Right lobe of liver (tissue), 6 donors: ENCODE results near the gene PLCB1. TPM values are rescaled to one million over a fixed set of nuclear protein-coding genes. Genes with fewer than 3 reads are reported as not detected.

ENCODE experiments used
- ATAC-seq, 4 donors: fragments of 200-7000 bp; cut with Tn5 transposase; one replicate each; pipeline ENCODE4 v1.9.1; 2020; ENCODE audit warnings: mild to moderate bottlenecking in 4 of 4, moderate library complexity in 4 of 4
- DNase-seq, 3 donors: peaks; one replicate each; pipeline ENCODE4 v3.0.0-alpha.2; 2020
- H3K27ac ChIP-seq, 3 donors: fragments of 200-600 bp; one replicate each; pipeline ENCODE4 v1.8.0; 2022
- H3K27me3 ChIP-seq, 2 donors: fragments of 200-600 bp; one replicate each; pipeline ENCODE4 v1.8.0; 2022
- H3K36me3 ChIP-seq, 4 donors: fragments of 200-600 bp; sonication (generic) in 1 of 4; one replicate each; pipeline versions ENCODE4 v1.5.1 to v1.8.0; 2017 to 2022; ENCODE audit warnings: control low read depth in 1 of 4
- H3K4me1 ChIP-seq, 4 donors: fragments of 200-600 bp; sonication (generic) in 1 of 4; one replicate each; pipeline versions ENCODE4 v1.5.1 to v1.8.0; 2017 to 2022; ENCODE audit warnings: control low read depth in 1 of 4
- H3K4me3 ChIP-seq, 3 donors: fragments of 200-600 bp; one replicate each; pipeline ENCODE4 v1.8.0; 2022
- H3K9me3 ChIP-seq, 4 donors: fragments of 200-600 bp; sonication (generic) in 1 of 4; one replicate each; pipeline versions ENCODE4 v1.5.1 to v1.8.0; 2017 to 2022; ENCODE audit warnings: control low read depth in 1 of 4
- CTCF ChIP-seq, 4 donors: fragments of 200-600 bp in 3 of 4; fragments of 450-650 bp in 1 of 4; IDR thresholded peaks; one replicate each; pipeline versions ENCODE4 v1.5.1 to v1.8.0; 2016 to 2022; ENCODE audit warnings: antibody characterized with exemption in 4 of 4, mild to moderate bottlenecking in 2 of 4
- POLR2A ChIP-seq: fragments of 450-650 bp; IDR thresholded peaks from one replicate; pipeline ENCODE4 v1.6.1; 2017; ENCODE audit warnings: antibody characterized with exemption, mild to moderate bottlenecking
- WGBS: methylation state at CpG from one replicate; pipeline ENCODE4 v1.1.6; 2018; ENCODE audit warnings: low coverage, low lambda C conversion rate; ENCODE audit not compliant: insufficient coverage; ENCODE audit errors: missing lambda C conversion rate; 5-methylcytosine and 5-hydroxymethylcytosine counted together
- intact Hi-C, 2 donors: fragments of 100-400 bp; cut with DNase I; formaldehyde crosslinking; loops; one replicate each; pipeline versions ENCODE4 v1.11.2 to v1.14.1; 2022
- total RNA-seq, 6 experiments: library from RNA; depleted of rRNA in 2 of 6; stranded (reverse); fragments of >200 nt in 2 of 6; fragmentation: NEBNext Ultra II Directional in 3 of 6; extraction: Animal tissue kit (Norgen Biotek cat#: 25700) in 3 of 6; gene quantifications; one replicate each; pipeline versions ENCODE4 v1.1.0 to v1.2.4, GENCODE V29; 2016 to 2023
- donor health status: DM: no; HTN: yes; CAD: no.
- donor health status: DM: no; HTN: no; CAD: no.
- donor health status: DM: no; HTN: no; CAD: no.
- donor health status: DM: no; HTN: yes; CAD: no.
- donor health status: DM: no; HTN: yes; CAD: no.

PLCB1 gene
- total RNA-seq, 6 experiments from 2014 or later = 5.0 to 9.9 (median 5.7) TPM

- no peaks in the 10 kb centered on the region for H3K9me3 ChIP-seq
- H3K27ac ChIP-seq = no peak overlapping the region
- H3K36me3 ChIP-seq = no peaks in the 10 kb centered on the region
- DNase-seq (no peak), ATAC-seq (no peak)
- TF ChIP-seq CTCF (IDR thresholded peaks at IDR 0.05) (no peak), POLR2A (no peak)
- no peaks in the 10 kb centered on the region for H3K4me1 ChIP-seq
- intact Hi-C loops = no loop called here
- no peak overlapping the region for H3K4me3 ChIP-seq
- H3K27me3 ChIP-seq = no peaks in the 10 kb centered on the region
- no CpG with 5 or more reads among the region's 3 CpGs for WGBS
Measured at GRCh38 chr20:8545212-8545611, 413.1 kb downstream of the PLCB1 start.

GRCh38 chr20:8547035-8547650, 415.1 kb downstream of the PLCB1 start:
- WGBS = 49% methylated on average over 6 of the region's 6 CpGs
- DNase-seq = no peak
- H3K4me3 ChIP-seq = no peak overlapping the region
- no peak overlapping the region for H3K27ac ChIP-seq
- TF ChIP-seq CTCF (IDR thresholded peaks at IDR 0.05) (no peak), POLR2A (no peak)
- no peaks in the 10 kb centered on the region for H3K4me1 ChIP-seq
- H3K27me3 ChIP-seq = no peaks in the 10 kb centered on the region
- no peak for ATAC-seq
- intact Hi-C loops = no loop called here
- H3K9me3 ChIP-seq = no peaks in the 10 kb centered on the region
- no peaks in the 10 kb centered on the region for H3K36me3 ChIP-seq

- DNase-seq = no peak
- no peak overlapping the region for H3K4me3 ChIP-seq
- no peak for ATAC-seq
- H3K27me3 ChIP-seq = no peaks in the 10 kb centered on the region
- H3K4me1 ChIP-seq = no peaks in the 10 kb centered on the region
- H3K27ac ChIP-seq = no peak overlapping the region
- no peaks in the 10 kb centered on the region for H3K9me3 ChIP-seq
- intact Hi-C loops = no loop called here
- 63% methylated on average over 1 of the region's 1 CpG for WGBS
- no peak for TF ChIP-seq POLR2A
- no peaks in the 10 kb centered on the region for H3K36me3 ChIP-seq
Measured at GRCh38 chr20:8547968-8548588, 416.0 kb downstream of the PLCB1 start.

- H3K27ac ChIP-seq = no peak overlapping the region
- intact Hi-C loops = no loop called here
Measured at GRCh38 chr20:8549192-8549591, 417.1 kb downstream of the PLCB1 start.

More at GRCh38 chr20:8549192-8549591, 417.1 kb downstream of the PLCB1 start:
- no peak overlapping the region for H3K4me3 ChIP-seq
- no peaks in the 10 kb centered on the region for H3K36me3 ChIP-seq
- DNase-seq = no peak
- 61% methylated on average over 3 of the region's 3 CpGs for WGBS
- no peak for ATAC-seq
- H3K4me1 ChIP-seq = no peaks in the 10 kb centered on the region
- H3K27me3 ChIP-seq = no peaks in the 10 kb centered on the region
- no peak for TF ChIP-seq CTCF (IDR thresholded peaks at IDR 0.05)
- no peak for TF ChIP-seq POLR2A
- H3K9me3 ChIP-seq = no peaks in the 10 kb centered on the region
